Peyer's patch (tissue), 4 donors: ENCODE data around the gene IFT81.

Experiments used
- CTCF ChIP-seq, 6 experiments: fragments of 450-650 bp in 4 of 6; fragments of 200-600 bp in 2 of 6; sonication (generic) in 1 of 6; IDR thresholded peaks; one replicate each; pipeline ENCODE4 v1.5.1; 2017 to 2019; ENCODE audit warnings: antibody characterized with exemption in 6 of 6, mild to moderate bottlenecking in 3 of 6, moderate library complexity in 1 of 6
- POLR2A ChIP-seq, 2 donors: fragments of 450-650 bp; IDR thresholded peaks; one replicate each; pipeline ENCODE4 v1.5.1; 2017; ENCODE audit warnings: antibody characterized with exemption in 2 of 2, mild to moderate bottlenecking in 2 of 2, moderate library complexity in 2 of 2

DNA sequence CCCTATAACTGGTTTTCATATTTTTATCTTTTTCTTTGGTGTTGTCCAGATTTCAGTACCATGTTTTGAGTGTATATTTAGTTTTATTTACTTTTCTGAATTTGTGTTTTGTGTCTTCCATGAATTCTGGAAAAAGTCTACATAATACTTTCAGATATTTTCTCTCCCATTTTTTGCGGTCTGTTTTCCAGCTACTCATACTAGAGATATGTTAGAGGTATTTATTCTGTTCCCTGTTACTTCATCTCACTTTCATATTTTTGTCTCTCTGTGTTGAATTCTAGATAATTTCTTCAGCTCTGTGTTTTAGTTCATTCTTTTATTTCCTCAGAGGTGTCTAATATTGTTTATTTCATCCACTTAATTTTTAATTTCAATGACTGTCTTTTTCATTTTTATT lies 74.2 kb downstream of the IFT81 start:
- TF ChIP-seq POLR2A (IDR thresholded peaks at IDR 0.05) (no peak), CTCF (IDR thresholded peaks at IDR 0.05) (no peak)
